Middle frontal gyrus (tissue), 1 donor: ENCODE data around the gene SLC9A1.

Source experiments
- DNase-seq: peaks from one replicate; pipeline ENCODE4 v3.0.0-alpha.2; 2015; ENCODE audit warnings: low spot score; ENCODE audit errors: extremely low spot score

Gene SLC9A1

DNA sequence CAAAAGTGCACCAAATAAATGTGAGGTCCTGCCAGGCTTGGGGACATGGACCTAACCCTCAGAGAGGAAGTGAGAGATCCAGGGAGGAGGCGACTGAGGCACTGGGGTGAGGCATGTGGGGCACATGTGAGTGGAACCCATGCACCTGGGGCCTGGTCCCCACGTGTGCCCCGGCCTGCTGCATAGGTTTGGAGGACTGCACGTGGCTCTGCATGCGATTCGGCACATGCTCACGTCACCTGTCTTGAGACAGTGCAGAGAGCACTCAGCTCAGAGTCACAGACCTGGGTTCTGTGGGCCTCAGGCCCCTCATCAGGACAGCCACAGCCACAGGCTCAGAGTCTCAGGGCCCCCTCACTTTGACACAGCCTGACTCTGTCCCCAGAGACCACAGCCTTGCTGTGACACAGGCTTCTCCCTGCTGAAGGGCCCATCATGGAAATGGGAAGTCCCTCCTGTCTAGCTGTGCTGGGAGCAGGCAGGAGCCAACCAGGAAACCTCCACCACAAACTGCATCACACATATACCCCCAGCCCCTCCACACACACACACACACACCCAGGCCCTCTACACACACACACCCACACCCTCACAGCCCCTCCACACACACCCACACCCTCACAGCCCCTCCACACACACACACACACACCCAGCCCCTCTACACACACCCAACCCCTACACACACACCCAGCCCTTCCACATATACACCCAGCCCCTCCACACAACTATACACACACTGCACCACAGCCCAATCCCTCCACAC, 48.2 kb downstream of the SLC9A1 start:
- no peak for DNase-seq

DNA sequence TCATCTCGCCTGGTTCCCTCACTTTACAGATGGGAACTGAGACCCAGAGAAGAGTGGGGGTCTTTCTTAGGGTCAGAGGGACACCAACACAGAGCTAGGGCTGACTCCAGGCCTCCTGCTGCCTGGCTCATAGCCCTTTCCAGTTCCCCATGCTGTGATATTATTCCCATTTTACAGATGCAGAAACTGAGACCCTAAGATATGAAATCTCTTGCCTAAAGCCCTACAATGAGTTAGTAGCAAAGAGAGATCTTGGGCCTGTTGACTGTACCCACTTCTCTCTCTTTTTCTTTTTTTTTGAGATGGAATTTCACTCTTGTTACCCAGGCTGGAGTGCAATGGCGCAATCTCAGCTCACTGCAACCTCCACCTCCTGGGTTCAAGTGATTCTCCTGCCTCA, 49.9 kb downstream of the SLC9A1 start:
- no peak for DNase-seq

DNA sequence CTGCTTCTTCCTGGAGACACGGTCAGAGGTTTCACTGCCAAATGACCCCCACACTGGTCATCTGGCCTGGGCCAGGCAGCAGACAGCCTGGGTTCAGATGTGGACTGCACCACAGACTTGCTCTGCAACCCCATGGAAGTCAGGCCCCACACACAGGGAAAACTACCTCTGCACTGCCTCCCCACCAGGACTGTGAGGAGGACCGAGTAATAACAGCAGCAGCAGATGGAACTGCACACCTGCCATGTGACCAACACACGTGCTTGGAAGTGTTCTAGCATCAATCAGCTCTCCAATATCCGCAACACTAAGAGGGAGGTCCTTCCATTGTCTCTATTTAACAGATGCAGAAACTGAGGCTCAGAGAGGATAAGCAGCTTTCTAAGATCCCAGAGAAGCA, 51.4 kb downstream of the SLC9A1 start:
- DNase-seq, result no peak

DNA sequence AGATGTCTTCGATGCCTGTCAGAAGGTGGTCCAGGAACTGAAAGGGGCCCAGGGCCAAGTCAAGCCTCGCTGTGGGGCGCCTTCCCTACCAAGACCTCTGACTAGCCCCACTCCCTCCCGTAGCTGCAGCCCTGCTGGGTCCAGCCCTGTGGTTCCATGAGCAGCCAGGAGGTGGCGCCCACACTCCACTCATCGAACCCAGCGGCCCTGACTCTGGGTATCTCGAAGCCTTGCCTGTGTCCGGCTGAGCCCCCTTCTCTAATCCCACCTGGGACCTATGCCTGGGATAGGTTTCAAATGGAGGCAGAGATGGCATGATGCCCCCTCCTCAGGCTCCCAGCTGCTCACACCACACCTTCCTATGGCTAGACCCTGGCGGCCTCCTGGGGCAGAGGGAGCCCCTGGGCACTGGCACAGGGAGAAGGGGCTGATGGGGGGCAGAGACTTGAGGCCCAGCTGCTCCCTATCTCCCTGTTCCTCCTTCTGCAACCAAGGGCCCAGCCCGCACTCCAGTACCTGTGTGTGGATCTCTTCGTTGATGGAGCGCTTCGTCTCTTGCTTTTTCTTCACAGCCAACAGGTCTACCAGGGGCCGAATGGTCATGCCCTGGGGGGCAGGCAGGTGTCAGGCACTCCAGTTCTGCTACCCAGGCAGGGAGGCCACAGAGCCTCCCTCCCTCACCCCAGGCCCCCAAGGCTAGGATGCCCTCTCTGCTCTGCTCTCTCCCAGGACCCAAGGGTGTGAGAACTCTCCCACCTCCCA, 52.0 kb downstream of the SLC9A1 start:
- DNase-seq, result no peak

DNA sequence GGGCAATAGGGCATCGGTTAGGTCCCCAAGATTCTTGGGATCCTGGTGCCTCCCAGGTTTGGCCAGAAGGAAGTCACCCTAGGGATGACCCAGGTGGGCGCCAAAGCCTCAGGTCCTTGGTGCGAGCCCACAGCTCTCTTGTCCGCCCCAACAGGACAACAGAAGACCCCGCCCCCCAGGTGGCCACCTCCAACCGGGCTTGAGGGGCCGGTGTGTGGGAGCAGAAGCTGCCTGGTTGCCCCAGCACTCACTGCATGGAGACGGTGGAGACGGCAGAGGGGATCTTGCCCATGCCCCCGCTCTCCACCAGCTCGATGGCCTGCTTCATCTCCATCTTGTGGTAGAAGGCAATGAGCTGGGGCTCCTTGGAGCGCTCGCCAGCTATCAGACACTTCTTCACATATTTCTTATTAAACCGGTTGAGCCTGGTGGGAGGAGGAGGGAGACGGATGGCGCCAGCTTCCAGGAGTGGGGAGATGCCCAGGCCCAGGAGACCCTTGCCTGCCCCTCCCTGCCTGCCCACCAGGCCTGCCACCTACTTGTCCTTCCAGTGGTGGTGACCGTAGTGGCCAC, 52.7 kb downstream of the SLC9A1 start:
- no peak for DNase-seq

DNA sequence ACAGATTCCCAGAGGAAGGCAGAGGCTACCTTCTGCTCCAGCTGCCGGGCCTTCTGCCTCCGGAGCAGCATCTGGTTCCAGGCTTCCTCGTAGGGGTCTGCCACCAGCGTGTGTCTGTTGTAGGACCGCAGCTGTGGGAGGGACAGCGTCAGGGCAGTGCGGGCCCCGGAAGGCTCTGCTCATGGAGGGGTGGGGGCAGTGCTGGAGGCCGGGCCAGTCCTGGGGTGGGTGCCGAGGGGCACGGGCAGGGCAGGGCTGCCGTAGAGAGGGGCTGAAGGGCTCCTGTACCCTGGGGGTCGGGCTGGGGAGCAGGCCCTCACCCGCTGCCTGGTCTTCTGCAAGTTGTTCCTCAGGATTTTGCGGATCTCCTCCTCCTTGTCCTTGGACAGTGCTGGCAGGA, 53.2 kb downstream of the SLC9A1 start:
- no peak for DNase-seq

DNA sequence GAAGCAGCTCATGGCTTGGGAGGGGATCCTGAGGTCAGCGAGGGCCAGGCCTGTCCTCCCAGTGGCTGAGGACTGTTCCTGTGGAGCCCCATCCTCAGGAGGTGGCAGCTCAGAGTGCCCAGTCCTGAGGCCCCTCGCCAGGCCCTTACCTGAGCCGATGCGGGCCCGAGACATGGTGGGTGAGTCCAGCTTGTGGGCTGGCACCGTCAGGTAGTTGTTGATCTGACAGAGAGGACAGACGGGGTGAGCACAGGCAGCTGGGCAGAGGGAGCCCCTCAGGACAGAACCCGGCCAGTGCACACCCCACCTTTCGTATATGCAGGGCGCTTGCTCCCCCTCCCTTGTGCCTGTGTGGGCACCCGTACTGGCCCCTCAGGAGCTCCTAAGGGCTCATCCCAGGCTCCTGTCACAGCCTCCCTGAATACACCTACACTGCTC, 53.9 kb downstream of the SLC9A1 start:
- DNase-seq, result no peak

DNA sequence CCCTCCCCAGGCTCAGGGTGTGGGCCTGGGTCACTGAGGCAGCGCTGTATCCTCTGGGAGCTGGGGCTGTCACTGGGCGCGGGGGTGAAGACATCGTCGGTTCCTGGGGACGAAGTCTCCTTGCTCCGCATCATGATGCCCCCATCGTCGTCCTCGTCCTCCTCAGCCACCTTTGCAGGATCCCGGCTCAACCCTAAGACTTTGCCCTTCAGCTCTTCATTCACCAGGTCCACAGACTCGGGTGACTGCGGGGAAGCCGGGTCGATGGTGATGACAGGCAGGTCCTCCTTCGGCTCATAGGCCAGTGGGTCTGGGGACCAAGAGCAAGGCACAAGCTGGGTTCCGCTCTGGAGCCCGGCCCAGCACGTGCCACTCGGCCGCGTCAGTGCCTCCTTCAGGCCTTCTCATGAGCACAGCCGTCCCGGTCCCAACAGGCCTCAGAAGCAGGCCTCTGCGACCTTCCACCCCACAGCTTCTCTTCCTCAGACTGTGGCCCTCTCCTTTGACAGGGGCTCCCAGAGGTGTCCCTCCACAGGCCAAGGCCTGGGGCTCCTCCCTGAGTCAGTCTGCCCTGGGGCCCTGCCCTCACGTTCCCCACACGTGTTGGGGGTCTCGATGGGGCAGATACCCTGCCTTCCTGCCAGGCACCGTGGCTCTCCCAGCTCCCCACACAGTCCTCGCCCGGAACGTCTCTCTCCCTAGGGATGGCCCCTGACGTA, 54.4 kb downstream of the SLC9A1 start:
- no peak for DNase-seq

DNA sequence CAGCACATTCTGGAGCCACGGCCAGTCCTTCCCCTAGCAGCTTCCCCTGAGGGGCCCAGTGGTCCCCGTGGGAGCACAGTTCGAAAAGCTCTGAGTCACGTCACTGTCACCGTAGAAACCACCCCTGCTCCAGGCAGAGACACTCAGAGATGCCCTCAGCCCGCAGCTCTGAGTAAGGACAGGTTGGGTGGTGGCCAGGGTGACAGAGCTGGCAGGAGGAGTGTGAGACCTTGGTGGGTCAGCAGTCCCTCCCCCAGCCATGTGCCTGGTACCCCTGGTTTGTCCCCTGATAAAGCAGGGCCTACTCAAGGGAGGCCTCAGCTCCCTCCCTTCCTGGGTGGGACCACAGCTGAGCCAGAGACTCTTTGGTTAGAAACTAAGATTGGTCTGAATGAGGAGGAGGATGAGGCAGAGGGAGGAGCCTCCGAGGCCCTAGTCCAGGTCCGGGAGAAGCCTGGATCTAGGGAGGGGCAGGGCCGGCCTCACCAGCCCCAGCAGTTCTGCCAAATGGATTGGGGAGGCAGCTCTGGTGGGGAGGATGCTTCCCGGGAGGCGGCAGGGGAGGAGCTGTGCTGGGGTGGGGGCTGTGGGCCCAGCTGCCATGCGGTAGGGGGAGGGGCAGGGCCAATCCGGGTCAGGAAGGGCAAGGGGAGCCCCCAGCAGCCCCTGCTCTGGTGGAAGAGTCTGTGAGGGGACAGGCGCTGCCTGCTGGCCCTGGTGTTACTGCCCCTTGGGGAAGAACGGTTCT, 55.2 kb downstream of the SLC9A1 start:
- no peak for DNase-seq

DNA sequence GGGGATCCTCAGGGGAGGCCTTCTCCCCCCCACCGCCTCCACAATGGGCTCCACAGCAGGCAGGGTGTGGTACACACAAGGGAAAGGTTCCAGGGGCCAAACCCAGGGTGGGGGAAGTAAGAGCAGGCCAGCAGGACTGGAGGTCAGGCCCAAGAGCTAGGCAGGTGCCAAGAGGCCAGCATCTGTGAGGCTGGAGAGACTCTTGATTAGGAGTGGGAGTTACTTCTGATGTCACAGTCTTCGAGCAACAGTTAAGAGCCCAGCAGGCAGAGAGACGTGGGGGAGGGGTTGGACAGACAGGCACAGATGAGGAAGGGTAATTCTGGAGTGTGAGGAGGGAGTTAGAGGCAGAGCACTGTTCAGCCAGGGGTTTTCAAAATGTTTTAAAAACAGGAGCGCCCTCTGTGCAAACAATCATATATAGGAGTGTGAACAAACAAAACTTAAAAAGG, 55.8 kb downstream of the SLC9A1 start:
- no peak for DNase-seq

DNA sequence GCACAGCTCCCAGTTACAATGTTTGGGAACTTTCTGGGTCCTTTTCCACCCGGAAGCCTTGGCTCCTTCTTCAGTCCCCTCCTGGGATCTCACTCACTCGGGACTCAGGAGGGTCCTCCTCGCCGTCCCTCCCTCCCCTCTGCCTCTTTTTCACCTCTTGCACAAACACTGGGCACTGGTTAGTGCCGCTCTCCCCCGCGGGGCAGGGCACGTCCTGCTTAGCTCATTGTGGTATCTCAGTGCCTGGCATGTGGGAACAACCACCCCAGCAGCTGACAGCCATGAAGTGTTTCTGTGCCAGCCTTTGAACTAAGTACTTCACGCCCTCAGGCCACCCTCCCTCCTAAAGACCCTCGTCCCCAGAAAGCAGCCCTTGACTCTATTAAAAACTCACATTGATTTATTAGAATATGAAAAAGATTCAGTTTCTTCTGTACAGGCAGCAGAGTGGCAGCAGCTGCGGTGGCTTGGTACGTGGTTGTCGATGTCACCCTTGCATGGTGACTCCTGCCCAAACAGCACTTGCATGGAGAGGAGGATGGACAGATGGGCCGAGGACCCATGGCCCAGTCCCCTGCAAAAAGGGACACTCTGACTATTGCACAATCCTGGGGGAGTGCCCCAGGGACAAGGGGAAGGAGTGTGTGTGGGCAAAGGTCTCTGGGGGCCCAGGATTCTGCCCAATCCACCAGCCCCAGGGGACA, 56.3 kb downstream of the SLC9A1 start:
- DNase-seq, result no peak

DNA sequence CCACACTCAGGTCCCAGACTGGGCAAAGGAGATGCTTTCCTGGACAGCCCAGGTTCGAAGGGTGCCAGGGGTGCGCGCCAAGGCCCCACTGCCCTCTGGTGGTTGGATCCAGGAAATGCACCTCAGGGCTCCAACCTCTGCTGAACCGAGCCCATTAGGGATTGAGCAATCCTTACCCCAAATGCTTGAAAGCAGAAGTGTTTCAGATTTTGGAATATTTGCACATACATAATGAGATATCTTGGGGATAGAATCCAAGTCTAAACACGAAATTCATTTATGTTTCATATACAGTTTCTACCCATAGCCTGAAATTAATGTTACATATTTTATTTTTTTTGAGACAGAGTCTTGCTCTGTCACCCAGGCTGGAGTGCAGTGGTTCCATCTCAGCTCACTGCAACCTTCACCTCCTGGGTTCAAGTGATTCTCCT, 57.4 kb downstream of the SLC9A1 start:
- DNase-seq, result peak; percentile 48

DNA sequence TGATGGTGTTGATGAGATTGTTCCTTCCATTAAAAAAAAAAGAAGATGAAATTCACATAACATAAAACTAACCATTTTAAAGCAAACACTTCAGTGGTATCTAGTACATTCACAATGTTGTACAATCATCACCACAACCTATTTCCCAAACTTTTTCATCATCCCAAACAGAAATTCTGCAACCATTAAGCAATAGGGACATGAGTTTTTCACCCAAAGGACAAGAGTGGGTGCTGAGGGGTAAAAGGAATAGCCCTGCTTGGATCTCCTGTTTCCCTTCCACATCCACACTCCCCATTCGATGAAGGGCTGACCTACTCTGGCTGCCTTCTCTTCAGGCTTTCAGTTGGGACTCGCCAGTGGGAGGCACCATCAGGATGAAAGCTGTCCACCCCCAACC, 59.3 kb downstream of the SLC9A1 start:
- DNase-seq, result no peak

DNA sequence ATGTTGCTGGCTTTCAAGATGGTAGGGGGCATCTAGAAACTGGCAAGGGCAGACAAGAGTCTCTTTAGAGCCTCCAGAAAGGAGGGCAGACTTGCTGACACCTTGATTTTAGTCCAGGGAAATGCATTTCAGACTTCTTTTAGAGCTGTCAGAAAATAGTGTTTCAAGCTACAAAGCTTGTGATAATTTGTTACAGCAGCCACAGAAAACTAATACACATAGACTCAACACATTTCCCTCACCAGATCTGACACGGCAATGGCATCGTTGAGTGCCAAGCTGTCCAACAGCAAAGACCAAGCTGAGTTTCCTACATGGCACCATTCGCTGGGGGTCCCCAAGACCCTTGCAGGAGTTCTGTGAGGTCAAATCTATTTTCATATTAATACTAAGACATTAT, 62.0 kb downstream of the SLC9A1 start:
- DNase-seq, result no peak

DNA sequence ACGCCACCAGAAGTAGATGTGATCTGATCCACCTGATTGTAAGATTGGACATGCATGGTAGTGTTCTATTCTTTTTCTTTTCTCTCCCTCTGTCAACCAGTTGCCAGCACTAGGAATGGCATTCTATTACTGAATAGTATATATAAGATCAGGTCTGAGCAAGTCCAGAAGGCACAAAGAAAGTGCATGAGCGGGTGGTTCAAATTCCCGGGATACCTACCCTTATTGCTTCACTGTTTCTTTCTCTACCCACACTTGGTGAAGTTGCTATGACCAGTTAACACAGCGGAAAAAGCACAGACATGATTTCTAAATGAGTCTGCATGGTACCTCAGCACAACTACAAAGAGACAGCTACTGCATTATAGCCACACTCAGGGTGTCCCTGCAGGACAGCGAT, 64.0 kb downstream of the SLC9A1 start:
- no peak for DNase-seq

DNA sequence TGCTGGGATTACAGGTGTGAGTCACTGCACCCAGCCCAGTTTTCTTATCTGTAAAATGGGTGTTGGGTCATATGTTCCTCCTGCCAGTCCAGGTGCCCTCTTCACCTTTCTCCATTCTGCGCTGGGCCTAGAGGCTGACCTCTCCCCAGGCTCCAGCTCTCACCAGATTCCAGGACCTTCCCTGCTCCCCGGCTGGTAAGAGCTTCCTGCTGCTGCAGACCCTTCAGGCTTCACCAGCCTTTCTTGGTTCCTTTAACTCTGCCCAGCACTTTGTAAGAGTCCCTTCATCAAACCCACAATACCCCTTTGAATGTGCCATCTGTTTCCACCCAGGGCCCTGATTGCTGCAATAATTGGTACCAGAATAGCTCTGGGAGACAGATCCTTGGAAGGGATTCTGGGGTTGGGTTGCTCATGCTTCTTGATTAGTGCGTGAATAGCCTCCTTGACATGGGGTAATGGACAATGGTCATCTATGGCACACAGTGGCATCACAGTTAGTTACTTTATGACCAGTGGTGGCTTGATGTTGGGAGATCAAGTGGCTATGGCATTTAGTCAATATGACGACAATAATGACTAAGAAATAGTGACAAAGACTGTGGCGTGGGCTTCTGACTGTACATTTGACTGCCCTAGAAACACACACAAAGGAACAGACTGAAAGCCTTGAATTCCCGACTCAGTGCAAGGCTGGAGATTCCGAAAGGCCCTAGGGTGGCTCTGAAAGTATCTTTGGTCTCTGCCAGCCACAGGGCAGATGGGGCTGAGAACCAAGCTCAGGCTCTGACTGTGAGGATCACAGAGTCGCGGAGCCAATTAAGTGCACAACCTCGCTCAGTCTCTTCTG, 67.3 kb downstream of the SLC9A1 start:
- DNase-seq, result peak; percentile 11

DNA sequence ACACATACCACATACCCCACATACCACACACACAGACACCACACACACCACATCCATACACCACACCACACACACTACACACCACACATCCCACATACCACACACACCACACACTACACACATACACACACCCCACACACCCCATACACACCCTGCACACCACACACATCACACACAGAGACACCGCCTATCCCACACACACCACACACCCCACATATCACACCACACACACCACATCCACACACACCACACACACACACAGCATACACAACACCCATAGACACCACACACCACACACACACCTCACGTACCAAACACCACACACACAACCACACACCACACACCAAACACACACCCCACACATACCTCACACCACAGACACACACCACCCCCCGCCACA, 68.3 kb downstream of the SLC9A1 start:
- no peak for DNase-seq

DNA sequence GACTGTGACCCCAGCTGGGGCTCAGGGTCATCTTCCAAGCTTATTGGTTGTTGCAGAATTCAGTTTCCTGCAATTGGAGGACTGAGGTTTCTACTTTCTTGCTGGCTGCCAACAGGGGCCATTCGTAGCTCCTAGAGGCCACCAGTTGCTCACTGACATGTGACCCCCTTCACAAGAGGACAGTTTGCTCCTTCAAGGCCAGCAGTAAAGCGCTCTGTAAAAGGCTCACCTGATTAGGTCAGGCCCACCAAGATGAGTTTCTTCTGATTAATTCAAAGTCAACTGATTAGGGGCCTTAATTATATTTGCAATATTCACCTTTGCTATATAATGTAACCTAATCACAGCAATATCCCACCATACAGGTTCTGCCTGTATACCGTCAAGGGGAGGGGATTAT, 68.9 kb downstream of the SLC9A1 start:
- no peak for DNase-seq

DNA sequence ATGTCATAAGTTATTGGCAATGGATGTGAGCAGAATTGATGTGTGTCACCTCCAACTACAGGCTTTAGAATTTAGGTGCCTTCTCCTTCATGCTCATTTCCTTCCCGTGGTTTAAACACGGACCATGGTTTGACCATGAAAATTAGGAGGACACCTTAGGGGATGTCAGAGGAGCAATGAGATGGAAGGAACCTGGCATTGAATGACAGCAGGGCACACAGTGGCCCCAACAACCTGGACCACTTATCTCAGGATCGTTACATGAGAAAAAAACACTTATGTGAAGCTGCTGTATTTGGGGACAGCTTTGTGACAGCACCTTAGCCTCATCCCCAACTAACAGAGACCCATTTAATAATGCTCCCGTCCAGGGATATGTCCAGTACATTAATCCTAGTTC, 70.8 kb downstream of the SLC9A1 start:
- no peak for DNase-seq

DNA sequence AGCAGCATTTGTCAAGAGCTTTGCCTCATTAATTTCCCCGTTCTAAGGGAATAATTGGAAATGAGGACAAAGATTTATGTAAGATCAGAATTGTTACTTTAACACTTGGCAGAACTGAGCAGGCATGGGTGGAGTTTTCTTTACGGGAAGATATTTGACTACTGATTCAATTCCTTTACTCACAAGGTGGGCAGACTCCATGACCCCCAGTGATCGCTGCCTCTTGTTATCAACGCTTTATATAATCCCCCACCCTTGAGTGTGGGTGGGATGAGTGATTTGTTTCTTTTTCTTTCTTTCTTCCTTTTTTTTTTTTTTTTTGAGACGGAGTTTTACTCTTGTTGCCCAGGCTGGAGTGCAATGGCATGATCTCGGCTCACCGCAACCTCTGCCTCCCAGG, 77.0 kb downstream of the SLC9A1 start:
- DNase-seq, result no peak
